ENCODE results near the gene MTARC2.
"Not testable (repeated sequence)": the region's sequence is repeated elsewhere in the genome, so short reads cannot be mapped to it uniquely, and the experiment has no call there.

- not testable (repeated sequence) for TF ChIP-seq ZNF274 (IDR thresholded peaks at IDR 0.05; ENCODE audit: low read depth, low read length); SUZ12 (IDR thresholded peaks at IDR 0.05; ENCODE audit: extremely low read depth, insufficient read depth, insufficient read length)
These were observed 11.8 kb upstream of the MTARC2 start for GRCh38 chr1:220736283-220736682.

All from NT2/D1 (cell line).